NCI-H226 (cell line): Measurements from ENCODE around the gene SSC5D.
A peak's percentile ranks its signal among the peaks of the same experiment; 100 is the strongest.

Experiments
- DNase-seq: peaks from one replicate; pipeline ENCODE4 v3.0.0-alpha.2; 2015

SSC5D gene

GRCh38 chr19:55474269-55475265 lies 13.7 kb upstream of the SSC5D start:
- DNase-seq = peak; percentile 100

DNA sequence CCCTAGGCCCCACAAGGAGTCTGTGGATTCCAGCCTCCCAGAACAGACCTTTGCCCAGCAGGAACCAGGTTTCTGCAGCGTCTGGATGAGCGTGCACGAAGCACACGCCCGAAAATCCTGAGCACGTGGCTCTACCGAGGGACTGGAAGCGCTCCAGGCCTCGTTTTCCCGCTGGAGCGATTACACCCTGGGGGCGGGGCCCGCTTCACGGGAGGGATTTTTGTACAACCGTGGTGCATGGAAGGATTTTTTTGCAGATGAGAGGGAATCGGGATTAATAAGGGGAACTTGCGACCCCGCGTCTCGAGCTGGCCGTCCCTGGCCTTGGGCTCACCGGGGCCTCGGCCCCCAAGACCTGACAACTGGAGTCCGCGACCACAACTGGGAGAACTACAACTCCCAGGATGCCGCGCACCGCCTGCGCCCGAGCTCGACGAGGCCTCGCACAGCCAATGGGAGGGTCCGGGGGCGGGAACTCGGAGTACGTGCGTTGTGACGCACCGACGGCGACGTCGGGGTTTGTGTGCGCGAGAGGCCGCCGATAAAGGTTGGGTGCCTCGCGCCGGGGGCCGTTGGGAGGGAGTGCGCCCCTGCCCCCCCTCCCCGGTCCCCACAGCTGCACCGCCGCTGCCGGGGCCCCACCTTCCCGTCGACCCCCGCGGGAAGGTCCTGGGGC lies 12.0 kb upstream of the SSC5D start, which contains the start of gene ZNF628:
TSS of gene ZNF628 (plus strand) at position 518 of the 676 bp plus-strand sequence. CDS start 3,294 bp downstream, outside the sequence.
- DNase-seq = peak; percentile 99

DNA sequence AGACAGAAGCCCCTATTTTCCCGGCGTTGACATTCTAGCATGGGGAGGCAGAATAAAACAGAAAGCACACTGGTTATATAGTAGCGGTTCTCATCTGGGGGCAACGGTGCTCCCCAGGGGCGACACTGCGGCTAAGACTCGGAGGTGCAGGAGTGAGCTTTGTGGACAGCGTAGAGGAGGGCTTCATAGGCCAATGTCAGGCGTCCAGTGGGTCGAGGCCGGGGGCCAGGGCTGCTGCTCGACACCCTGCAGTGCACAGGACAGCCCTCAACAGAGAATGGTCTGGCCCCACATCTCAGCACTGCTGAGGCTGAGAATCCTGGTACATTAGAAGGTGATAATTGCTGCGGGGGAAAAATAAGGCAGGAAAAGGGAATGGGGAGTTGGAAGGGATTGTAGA lies 10.3 kb upstream of the SSC5D start:
- DNase-seq = peak; percentile 1

- DNase-seq = no peak
Observed at GRCh38 chr19:55478364-55478763, 9.9 kb upstream of the SSC5D start.

- DNase-seq = no peak
Observed at GRCh38 chr19:55479045-55479444, 9.2 kb upstream of the SSC5D start.

- DNase-seq = peak; percentile 1
Observed at GRCh38 chr19:55479451-55480230, 8.6 kb upstream of the SSC5D start.

GRCh38 chr19:55481148-55481793 lies 7.0 kb upstream of the SSC5D start:
- DNase-seq = no peak

DNA sequence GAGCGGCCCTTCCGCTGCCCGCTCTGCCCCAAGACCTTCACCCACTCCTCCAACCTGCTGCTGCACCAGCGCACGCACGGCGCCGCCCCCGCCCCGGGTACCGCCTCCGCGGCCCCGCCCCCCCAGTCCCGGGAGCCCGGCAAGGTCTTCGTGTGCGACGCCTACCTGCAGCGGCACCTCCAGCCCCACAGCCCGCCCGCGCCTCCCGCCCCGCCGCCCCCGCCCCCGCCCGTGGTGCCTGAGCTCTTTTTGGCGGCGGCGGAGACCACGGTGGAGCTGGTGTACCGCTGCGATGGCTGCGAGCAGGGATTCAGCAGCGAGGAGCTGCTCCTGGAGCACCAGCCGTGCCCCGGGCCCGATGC lies 6.5 kb upstream of the SSC5D start:
- DNase-seq = no peak

DNA sequence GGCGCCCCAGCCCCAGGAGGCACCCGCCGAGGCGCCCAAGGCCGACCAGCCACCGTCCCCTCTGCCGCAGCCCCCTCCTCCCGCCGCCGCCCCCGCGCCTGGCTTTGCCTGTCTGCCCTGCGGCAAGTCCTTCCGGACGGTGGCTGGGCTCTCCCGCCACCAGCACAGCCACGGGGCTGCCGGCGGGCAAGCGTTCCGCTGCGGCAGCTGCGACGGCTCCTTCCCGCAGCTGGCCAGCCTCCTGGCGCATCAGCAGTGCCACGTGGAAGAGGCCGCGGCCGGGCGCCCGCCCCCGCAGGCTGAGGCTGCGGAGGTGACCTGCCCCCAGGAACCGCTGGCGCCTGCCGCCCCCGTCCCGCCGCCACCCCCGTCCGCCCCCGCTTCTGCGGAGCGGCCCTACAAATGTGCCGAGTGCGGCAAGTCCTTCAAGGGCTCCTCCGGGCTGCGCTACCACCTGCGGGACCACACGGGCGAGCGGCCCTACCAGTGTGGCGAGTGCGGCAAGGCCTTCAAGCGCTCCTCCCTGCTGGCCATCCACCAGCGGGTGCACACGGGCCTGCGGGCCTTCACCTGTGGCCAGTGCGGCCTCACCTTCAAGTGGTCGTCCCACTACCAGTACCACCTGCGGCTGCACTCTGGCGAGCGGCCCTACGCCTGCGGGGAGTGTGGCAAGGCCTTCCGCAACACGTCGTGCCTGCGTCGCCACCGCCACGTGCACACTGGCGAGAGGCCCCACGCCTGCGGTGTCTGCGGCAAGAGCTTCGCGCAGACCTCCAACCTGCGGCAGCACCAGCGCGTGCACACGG lies 5.9 kb upstream of the SSC5D start:
- DNase-seq = no peak

DNA sequence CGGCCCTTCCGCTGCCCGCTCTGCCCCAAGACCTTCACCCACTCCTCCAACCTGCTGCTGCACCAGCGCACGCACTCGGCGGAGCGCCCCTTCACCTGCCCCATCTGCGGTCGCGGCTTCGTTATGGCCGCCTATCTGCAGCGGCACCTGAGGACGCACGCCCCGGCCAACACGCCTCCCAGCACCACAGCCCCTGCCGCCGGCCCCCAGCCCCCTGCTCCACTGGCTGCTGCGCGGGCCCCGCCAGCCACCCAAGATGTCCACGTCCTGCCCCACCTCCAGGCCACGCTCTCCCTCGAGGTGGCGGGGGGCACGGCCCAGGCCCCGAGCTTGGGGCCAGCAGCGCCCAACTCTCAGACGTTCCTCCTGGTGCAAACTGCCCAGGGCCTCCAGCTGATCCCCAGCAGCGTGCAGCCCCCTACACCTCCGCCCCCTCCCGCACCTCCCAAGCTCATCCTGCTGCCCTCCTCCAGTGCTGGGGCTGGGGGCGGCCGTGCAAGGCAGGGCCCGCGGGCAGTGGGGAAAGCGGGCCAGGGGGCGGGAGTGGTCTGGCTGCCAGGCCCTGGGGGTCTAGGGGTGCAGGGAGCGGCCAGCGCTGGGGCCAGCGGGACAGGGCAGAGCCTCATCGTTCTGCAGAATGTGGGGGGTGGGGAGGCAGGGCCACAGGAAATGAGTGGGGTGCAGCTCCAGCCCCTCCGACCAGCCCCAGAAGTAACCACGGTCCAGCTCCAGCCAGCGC lies 5.1 kb upstream of the SSC5D start:
- DNase-seq = no peak

- no peak for DNase-seq
Observed at GRCh38 chr19:55483706-55484592, 4.3 kb upstream of the SSC5D start.

DNA sequence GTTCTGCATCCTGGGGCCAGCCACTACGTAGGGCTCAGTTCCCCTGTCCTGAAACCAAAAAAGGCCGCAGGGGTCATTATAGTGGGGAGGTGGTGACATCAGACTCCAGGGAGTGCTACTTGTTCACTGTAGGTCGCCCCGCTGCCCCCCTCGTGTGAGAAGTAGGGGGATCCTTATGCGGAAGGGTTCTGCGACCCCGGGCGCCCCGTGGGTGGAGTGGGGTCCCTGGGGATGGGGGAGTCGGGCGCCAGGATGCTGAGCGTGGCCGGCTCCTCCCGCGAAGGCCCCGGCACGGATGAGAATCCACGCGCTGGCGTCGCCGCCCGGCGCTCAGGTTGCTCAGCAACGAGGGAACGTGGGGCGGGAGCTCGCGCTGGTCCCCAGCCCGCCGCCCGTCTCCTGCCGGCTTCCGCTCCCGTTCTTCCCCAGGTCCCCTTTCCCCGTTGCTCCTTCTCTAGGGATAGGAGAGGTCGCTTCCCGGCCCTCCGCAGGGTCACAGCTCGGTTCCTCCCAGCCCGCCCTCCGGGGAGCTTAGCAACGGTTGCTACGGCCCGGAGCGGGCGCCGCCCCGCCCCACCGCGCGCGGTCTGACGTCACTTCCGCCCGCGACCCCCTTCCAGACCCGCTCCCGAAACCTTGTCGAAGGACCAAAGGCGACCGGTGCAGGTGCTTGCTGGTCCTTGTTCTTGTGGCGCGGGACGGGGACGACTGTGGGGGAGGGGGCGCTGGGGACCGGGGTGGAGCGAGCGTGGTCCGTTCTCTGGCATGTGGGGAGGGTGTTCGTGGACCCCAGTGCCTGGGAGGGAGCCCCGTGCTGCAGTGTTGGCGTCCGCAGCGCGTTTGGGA lies 3.4 kb upstream of the SSC5D start, which contains the start of gene NAT14:
TSS of gene NAT14 (plus strand) at position 596 of the 846 bp plus-strand sequence. CDS start 521 bp downstream, outside the sequence.
- DNase-seq = peak; percentile 68

DNA sequence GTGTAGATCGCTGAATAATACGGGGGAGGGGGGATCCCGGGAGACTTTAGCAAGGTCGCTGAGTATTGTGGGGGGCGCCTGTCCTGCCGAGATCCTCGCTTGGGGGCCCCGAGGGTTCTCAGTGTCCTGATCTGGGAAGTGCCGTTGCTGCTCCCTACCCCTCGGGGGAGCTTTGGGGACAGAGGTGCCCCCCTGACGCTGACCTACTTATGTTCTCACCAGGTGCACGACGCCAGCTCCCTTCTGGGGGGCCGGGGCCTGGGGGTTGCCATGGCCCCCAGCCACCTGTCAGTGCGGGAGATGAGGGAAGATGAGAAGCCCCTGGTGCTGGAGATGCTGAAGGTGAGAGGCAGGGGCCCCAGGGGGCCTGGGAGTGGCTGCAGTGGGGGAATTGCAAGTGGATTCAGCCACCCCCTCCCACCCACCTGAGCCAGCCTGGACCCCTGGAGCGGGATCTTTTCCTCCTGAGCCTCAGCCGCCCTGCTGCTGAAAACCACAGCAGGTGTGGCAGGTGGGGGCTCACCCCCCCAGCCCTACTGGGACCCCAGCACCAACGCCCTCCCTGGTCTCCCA lies 2.7 kb upstream of the SSC5D start:
- DNase-seq = no peak

GRCh38 chr19:55486043-55486970 lies 1.9 kb upstream of the SSC5D start:
- DNase-seq = no peak

DNA sequence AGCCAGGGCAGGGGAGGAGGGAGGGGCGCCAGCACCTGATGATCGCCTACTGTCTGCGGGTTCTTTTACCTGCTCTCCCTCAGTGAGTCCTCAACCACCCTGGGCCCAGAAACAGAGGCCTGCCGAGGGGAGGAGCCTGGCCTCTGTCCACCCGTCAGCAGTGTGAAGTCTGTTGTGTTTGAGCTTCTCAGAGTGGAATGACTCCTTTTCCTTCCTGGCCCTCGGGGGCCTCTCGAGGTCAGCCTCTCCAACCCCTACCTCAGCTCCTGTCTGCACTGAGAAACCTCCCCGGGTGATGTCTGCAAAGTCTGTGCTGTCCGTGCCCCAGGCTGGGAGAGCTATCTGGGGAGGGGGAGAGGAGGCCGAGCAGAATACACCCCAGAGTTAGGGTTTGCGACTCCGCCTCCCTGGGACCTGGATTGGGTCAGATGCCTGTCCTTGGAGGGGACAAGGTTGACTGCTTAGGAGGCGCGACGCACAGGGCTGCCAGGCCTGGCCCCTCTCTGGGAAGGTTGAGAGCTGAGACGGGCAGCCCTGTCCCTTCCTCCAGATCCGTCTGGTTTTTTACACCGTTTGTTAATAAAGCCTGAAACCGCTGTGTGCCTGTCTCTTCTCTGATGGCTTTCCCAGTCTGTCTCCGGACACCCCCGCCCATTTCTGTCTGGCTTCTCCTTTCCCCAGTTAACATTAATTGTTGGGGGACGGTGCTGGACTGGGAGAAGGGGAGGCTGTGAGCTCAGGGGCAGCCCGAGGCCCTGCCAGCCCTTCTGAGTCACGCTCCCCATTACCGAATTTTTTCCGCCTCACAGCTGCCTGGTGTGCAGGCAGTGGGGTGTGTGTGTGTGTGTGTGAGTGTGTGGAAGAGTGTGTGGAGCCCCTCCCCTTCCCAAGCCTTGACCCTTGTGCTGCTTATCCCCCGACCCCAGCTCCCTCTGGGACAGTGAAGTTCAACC lies 989 bp upstream of the SSC5D start:
- DNase-seq = peak; percentile 99
